Thyroid gland (tissue), 4 donors: ENCODE results near the gene TMPRSS6.

Experiments
- POLR2A ChIP-seq, 2 donors: fragments of 450-650 bp; IDR thresholded peaks; one replicate each; pipeline ENCODE4 v1.6.1; 2017; ENCODE audit warnings: antibody characterized with exemption in 2 of 2, mild to moderate bottlenecking in 2 of 2, moderate library complexity in 1 of 2
- TF ChIP-seq, protein P1 (sequence below), 6 experiments: fragments of 200-600 bp in 3 of 6; fragments of 450-650 bp in 3 of 6; sonication (generic) in 3 of 6; IDR thresholded peaks; one replicate each; pipeline ENCODE4 v1.5.1; 2016 to 2019; ENCODE audit warnings: antibody characterized with exemption in 6 of 6, mild to moderate bottlenecking in 2 of 6, inconsistent platforms in 1 of 6, moderate library complexity in 1 of 6

- TF ChIP-seq, protein P1, sequence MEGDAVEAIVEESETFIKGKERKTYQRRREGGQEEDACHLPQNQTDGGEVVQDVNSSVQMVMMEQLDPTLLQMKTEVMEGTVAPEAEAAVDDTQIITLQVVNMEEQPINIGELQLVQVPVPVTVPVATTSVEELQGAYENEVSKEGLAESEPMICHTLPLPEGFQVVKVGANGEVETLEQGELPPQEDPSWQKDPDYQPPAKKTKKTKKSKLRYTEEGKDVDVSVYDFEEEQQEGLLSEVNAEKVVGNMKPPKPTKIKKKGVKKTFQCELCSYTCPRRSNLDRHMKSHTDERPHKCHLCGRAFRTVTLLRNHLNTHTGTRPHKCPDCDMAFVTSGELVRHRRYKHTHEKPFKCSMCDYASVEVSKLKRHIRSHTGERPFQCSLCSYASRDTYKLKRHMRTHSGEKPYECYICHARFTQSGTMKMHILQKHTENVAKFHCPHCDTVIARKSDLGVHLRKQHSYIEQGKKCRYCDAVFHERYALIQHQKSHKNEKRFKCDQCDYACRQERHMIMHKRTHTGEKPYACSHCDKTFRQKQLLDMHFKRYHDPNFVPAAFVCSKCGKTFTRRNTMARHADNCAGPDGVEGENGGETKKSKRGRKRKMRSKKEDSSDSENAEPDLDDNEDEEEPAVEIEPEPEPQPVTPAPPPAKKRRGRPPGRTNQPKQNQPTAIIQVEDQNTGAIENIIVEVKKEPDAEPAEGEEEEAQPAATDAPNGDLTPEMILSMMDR (IDR thresholded peaks at IDR 0.05), result no peak
- no peak for TF ChIP-seq POLR2A (IDR thresholded peaks at IDR 0.05)
Observed at GRCh38 chr22:37132773-37133172, 23.3 kb upstream of the TMPRSS6 start.
